Suppressor macrophage treated with lipopolysaccharide for 1 hour (primary cell): ENCODE measurements around the gene C1QL4.
"Not testable (repeated sequence)": the region's sequence is repeated elsewhere in the genome, so short reads cannot be mapped to it uniquely, and the experiment has no call there.

Experiments used
- DNase-seq, 3 donors: peaks; one replicate each; pipeline ENCODE4 v3.0.0-alpha.2; 2020 to 2022

C1QL4 gene

DNA sequence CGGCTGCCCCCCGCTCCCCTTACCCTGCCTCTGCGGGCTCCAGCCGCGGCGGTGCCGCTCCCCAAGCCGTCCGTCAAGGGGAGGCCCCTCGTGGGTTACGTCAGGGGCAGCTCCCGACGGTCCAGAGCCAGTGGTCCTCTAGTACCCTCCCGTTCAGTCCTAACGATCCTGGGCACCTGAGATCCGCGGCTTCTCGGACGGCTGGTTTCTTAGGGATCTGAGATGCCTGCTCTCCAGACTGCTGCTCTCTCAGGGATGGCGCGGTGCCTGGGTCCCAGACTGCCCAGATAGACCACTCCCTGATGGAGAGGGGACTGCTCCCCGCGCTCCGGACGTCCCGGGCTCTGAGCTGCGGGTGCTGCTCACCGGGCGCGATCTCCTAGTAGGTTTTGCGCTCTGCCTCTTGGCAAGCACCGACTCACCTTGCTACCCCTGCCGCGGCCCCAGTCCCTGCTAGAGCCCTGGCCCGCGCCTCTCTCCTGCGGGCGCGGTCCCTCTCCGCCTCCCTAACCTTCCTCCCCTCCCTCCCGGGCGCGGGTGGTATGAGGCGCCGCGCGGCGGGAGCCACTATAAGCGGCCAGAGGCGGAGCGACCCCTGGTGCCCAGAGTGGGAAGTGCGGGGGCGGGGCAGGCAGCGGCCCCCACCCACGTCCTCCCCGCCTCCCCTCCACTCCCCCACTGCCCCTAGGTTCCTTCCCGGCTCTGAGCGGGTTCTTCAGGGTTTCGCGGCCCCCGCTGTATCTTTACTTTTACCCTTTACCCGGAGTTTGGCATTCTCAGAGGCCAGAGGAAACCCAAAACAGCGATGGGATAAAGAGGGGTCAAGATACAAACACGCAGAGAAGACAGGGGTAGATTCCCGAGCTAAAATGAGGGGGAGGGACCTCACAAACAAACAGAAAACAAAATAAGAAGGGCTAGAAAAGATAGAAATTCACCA is at the start of gene C1QL4:
TSS of gene C1QL4 (minus strand) at position 544 of the 940 bp plus-strand sequence. CDS start 711 bp downstream, outside the sequence.
- peak; percentile 78 to 94 (median 85) for DNase-seq

GRCh38 chr12:49380184-49380583 is 43.2 kb upstream of the C1QL4 start:
- DNase-seq: not testable (repeated sequence)

DNA sequence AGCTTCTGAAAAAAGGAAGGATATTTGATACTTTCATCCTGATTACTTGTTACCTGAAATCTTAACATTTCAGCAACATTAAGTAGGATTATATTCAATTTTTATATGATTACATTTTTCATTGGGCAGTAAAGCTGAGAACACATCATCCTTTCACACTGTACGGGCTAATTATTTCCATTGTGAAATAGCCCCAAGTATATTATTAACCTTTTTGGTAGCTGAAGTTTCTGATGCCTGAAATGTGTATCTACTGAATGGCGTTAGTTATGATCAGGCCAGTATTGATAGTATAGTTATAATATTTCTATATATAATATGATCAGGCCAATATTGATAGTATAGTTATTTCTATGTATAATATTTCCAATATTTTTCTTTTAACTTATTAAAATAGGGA is 40.4 kb upstream of the C1QL4 start:
- no peak for DNase-seq

DNA sequence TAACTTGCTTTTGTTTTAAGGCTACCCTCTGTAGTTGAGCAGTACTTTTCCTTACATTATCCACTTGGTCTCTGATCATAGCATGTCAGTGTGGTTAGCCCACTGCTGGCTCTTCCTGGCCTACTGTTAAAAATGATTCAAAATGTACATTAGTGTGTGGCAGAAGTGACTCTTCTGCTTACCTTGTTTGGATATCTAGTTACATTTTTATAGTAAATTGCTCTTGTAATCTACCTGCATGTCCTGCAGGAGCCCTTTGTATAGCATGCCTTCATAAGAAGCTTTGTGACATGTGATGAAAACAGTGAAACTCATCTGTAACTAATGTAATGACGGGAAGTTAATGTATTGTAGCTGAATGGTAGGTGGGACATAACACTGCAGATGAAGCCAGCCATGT is 38.4 kb upstream of the C1QL4 start:
- no peak for DNase-seq

DNA sequence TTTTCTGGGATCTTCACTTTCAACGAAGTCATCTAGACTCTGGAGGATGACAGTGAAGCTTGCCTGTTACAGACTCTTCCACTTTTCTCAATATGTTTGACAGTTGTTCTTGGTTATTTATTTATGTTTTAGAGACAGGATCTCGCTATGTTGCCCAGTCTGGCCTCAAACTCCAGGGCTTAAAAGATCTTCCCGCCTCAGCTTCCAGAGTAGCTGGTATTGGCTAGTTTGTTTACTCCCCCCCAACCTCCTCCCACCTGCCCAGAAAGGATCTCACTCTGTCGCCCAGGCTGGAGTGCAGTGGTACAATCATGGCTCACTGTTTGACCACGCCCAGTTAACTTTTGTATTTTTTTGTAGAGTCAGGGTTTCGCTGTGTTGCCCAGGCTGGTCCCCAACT is 33.6 kb upstream of the C1QL4 start:
- no peak for DNase-seq

GRCh38 chr12:49369411-49370145 is 32.6 kb upstream of the C1QL4 start:
- DNase-seq: peak; percentile 40 to 56 (median 47)

DNA sequence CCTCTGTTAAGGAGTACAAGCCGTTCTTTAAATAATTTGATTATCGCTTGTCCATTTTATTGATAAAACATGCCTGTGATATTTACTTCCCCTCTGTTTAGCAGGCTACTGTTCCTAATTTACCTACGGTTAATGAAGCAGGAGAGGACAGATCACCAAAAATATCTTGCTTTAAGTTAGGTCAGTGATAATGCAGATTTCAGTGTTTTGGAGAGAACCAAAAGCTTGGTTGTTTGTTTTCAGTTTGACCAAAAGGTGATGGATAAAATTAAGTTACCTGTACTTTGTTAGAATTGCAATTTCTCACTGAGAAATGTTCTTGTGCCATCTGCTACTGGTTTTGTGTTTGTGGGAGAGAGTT is 31.2 kb upstream of the C1QL4 start:
- no peak for DNase-seq

- peak in 2 of 3 donors; percentile 52 to 85 for DNase-seq
These were observed 30.6 kb upstream of the C1QL4 start, which contains the start of gene SPATS2 for GRCh38 chr12:49367381-49368239. TSS of gene SPATS2 (plus strand) at chr12:49367462. CDS start at chr12:49461013, 93,551 bp downstream.

- peak; percentile 92 to 95 (median 92) for DNase-seq
These were observed 29.8 kb upstream of the C1QL4 start for GRCh38 chr12:49366652-49367380.

DNA sequence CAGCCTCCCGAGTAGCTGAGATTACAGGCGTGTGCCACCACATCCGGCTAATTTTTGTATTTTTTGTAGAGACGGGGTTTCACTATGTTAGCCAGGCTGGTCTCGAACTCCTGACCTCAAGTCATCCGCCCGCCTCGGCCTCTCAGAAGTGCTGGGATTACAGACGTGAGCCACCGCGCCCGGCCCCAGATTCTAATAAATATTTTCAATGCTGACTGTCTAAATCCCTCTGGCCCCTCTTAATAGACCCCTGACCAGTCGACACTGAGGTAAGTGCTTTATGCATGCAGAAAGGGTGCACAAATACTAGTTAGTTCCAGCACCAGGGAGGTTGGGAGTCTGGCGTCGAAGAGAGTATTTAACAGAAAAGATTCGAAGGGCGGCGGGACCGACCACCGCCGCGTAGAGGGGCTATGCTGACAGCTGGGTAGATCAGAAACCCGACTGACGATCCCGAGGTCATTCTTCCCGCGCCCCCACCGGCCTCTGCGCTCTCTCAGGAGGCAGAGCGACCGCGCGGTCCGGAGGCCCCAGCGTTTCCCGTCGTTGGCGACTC is 29.2 kb upstream of the C1QL4 start:
- DNase-seq: no peak

GRCh38 chr12:49365542-49365941 is 28.6 kb upstream of the C1QL4 start:
- no peak for DNase-seq

GRCh38 chr12:49364989-49365388 is 28.0 kb upstream of the C1QL4 start:
- peak; percentile 83 to 93 (median 93) for DNase-seq

GRCh38 chr12:49362077-49362476 is 25.1 kb upstream of the C1QL4 start:
- DNase-seq: no peak

DNA sequence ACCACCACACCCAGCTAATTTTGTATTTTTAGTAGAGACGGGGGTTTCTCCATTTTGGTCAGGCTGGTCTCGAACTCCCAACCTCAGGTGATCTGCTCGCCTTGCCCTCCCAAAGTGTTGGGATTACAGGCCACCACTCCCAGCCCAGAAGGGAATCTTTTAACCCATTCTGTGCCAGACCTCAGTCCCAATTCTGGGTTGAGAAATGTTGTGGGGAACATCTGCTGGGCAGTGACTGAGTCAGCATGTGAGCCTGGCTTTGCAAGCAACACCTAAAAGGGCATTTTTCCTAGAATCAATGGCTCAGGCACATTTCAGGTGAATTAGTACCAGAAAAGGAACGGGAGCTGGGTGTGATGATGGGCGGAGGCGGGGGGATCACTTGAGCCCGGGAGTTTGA is 22.7 kb upstream of the C1QL4 start:
- DNase-seq: no peak

DNA sequence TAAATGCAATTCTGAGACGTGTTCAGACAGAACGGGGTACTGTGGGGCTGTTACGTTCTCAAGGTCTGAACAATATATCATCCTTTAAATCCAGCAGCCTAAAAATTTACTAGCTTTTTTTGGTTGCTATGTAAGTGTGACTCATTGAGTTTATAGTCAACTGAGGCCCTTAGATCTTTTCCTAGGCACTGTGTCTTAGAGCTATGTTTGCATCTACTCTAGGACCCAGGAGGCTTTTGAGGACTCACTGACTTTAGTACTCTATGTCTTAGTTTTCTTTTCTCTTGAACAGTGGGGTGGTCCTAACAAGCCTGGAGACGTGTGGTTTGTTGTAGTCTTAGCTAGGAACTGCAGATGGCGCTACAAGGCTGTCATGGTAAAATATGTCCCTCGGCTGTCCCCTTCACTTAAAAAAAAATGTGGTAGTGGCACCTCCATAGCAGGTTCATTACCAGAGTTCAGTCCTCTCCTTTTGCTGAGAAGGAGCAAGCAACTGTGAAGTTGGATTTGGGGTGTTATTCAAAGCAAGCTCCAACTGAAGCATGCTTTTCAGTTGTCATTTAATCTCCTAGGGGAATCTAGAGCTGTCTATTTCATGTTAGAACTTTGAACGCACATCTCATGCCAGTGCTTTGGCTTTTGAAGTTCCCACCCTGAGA is 21.6 kb upstream of the C1QL4 start:
- DNase-seq: peak; percentile 76 to 82 (median 81)

DNA sequence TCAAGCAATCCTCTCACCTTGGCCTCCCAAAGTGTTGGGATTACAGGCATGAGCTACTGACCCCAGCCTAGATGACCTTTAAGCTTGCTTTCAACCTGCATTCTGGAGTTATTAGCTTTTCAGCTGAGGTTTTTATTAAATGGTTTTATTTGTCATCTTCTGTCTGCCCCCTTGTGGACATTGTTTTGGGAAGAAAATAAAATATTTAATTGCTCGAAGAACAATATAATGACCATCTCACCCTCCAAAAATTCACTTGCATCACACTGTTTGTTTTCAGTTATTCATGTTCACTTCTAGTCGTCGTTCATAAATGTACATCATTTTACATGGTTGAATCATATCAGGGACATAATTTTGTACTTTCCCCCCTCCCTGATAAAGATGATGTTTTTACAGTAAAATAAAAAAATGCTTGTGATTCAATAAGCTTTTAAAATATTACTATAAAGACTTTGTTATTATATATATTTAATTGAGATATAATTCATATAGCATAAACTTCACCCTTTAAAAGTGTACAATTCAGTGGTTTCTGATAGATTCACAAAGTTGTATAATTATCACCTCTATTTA is 20.2 kb upstream of the C1QL4 start:
- peak; percentile 70 to 80 (median 70) for DNase-seq

DNA sequence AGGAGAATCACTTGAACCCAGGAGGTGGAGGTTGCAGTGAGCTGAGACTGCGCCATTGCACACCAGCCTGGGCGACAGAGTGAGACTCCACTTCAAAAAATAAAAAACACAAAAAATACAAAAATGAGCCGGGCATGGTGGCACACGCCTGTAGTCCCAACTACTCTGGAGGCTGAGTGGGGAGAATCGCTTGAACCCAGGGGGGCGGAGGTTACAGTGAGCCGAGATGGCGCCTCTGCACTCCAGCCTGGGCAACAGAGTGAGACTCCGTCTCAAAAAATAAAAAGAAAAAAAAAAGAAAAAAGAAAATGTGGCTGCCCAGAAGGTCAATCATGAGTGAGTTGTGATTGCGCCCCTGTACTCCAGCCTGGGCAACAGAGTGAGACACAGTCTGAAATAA is 18.9 kb upstream of the C1QL4 start:
- DNase-seq: no peak

- no peak for DNase-seq
These were observed 15.4 kb upstream of the C1QL4 start for GRCh38 chr12:49352351-49352750.

- no peak for DNase-seq
These were observed 12.3 kb upstream of the C1QL4 start for GRCh38 chr12:49349266-49349665.

DNA sequence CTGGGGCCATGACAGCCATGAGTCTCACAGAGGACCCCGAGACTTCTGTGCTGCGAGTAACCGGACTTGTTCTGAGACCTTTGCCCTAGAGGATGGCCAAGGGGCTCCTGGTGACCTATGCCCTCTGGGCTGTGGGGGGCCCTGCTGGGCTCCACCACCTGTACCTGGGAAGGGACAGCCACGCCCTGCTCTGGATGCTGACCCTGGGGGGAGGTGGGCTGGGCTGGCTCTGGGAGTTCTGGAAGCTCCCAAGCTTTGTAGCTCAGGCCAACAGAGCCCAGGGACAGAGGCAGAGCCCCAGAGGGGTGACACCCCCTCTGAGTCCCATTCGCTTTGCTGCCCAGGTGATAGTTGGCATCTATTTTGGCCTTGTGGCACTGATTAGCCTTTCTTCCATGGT is 11.8 kb upstream of the C1QL4 start:
- no peak for DNase-seq
